ENCODE data around the gene ZBTB2.

DNA sequence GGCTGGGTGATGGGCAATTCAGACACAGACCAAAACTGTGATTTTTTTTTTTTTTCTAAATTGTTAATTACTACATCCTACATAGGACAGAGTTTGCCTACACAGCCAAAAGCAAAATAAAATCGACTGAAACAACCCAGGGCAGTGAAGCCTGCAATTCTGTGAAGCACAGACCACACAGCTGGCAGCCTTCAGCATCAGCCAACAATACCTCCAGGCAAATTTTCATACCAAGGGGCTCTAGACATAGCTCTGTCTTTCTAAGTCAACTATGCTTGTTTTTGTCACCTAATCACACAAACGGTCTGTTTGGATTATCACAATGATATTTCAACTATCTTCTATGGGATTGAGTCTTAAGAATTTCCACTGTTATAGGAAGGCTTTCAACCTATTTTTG, 43.0 kb upstream of the ZBTB2 start:
- TF ChIP-seq, protein P1, sequence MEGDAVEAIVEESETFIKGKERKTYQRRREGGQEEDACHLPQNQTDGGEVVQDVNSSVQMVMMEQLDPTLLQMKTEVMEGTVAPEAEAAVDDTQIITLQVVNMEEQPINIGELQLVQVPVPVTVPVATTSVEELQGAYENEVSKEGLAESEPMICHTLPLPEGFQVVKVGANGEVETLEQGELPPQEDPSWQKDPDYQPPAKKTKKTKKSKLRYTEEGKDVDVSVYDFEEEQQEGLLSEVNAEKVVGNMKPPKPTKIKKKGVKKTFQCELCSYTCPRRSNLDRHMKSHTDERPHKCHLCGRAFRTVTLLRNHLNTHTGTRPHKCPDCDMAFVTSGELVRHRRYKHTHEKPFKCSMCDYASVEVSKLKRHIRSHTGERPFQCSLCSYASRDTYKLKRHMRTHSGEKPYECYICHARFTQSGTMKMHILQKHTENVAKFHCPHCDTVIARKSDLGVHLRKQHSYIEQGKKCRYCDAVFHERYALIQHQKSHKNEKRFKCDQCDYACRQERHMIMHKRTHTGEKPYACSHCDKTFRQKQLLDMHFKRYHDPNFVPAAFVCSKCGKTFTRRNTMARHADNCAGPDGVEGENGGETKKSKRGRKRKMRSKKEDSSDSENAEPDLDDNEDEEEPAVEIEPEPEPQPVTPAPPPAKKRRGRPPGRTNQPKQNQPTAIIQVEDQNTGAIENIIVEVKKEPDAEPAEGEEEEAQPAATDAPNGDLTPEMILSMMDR (IDR thresholded peaks at IDR 0.05): no peak
- TF ChIP-seq SIN3A (IDR thresholded peaks at IDR 0.05; ENCODE audit: borderline replicate concordance, insufficient read depth, low read depth, low read length): no peak
